SK-N-SH treated with all-trans-retinoic acid at 6 μM for 48 hours (cell line): ENCODE measurements around the gene CCDC196.

ENCODE experiments used
- ATAC-seq: fragments of 200-7000 bp; cut with Tn5 transposase; 3 replicates; pipeline ENCODE4 v1.9.1; 2020; ENCODE audit warnings: mild to moderate bottlenecking, moderate library complexity
- ARNTL ChIP-seq: fragments of 450-650 bp; formaldehyde crosslinking; IDR thresholded peaks from 2 replicates; pipeline ENCODE4 v1.5.0; 2020; ENCODE audit warnings: low read depth, mild to moderate bottlenecking, moderate library complexity, borderline replicate concordance
- BACH2 ChIP-seq: fragments of 250-450 bp; sonication (Bioruptor Pico); IDR thresholded peaks from 2 replicates; pipeline ENCODE4 v1.9.0; 2021; ENCODE audit warnings: mild to moderate bottlenecking, borderline replicate concordance
- CSDC2 ChIP-seq: fragments of 250-450 bp; sonication (Bioruptor Pico); IDR thresholded peaks from 2 replicates; pipeline ENCODE4 v1.5.0; 2020; ENCODE audit warnings: mild to moderate bottlenecking, moderate library complexity
- CSRNP3 ChIP-seq: fragments of 250-450 bp; sonication (Bioruptor Pico); IDR thresholded peaks from 2 replicates; pipeline ENCODE4 v1.5.1; 2021; ENCODE audit warnings: mild to moderate bottlenecking, moderate library complexity
- ESRRG ChIP-seq: fragments of 250-450 bp; sonication (Bioruptor Pico); IDR thresholded peaks from 2 replicates; pipeline ENCODE4 v1.6.1; 2021; ENCODE audit warnings: mild to moderate bottlenecking
- GLIS3 ChIP-seq: fragments of 250-450 bp; sonication (Bioruptor Pico); IDR thresholded peaks from 2 replicates; pipeline ENCODE4 v1.5.0; 2020; ENCODE audit warnings: mild to moderate bottlenecking, moderate library complexity
- ISL1 ChIP-seq: fragments of 250-450 bp; sonication (Bioruptor Pico); IDR thresholded peaks from 2 replicates; pipeline ENCODE4 v2.1.2; 2022; ENCODE audit warnings: mild to moderate bottlenecking, moderate library complexity
- OSR1 ChIP-seq: fragments of 250-450 bp; sonication (Bioruptor Pico); IDR thresholded peaks from 2 replicates; pipeline ENCODE4 v1.8.0; 2022; ENCODE audit warnings: moderate library complexity, mild to moderate bottlenecking, inconsistent platforms
- PATZ1 ChIP-seq: fragments of 250-450 bp; sonication (Bioruptor Pico); IDR thresholded peaks from 2 replicates; pipeline ENCODE4 v1.8.0; 2020; ENCODE audit warnings: mild to moderate bottlenecking, moderate library complexity, borderline replicate concordance
- RARB ChIP-seq: fragments of 250-450 bp; sonication (Bioruptor Pico); IDR thresholded peaks from 2 replicates; pipeline ENCODE4 v1.8.0; 2021; ENCODE audit warnings: mild to moderate bottlenecking, moderate library complexity
- SNAI2 ChIP-seq: fragments of 250-450 bp; sonication (Bioruptor Pico); IDR thresholded peaks from 2 replicates; pipeline ENCODE4 v1.5.0; 2020; ENCODE audit warnings: mild to moderate bottlenecking, moderate library complexity
- TCF4 ChIP-seq: fragments of 250-450 bp; sonication (Bioruptor Pico); IDR thresholded peaks from 2 replicates; pipeline ENCODE4 v1.8.0; 2021; ENCODE audit warnings: mild to moderate bottlenecking, moderate library complexity, borderline replicate concordance
- TOX ChIP-seq: fragments of 250-450 bp; sonication (Bioruptor Pico); IDR thresholded peaks from 2 replicates; pipeline ENCODE4 v1.8.0; 2021; ENCODE audit warnings: mild to moderate bottlenecking, moderate library complexity, borderline replicate concordance
- ZC3H10 ChIP-seq: fragments of 250-450 bp; sonication (Bioruptor Pico); IDR thresholded peaks from 2 replicates; pipeline ENCODE4 v1.5.1; 2021; ENCODE audit warnings: mild to moderate bottlenecking, moderate library complexity
- ZFP3 ChIP-seq: fragments of 250-450 bp; sonication (Bioruptor Pico); IDR thresholded peaks from 2 replicates; pipeline ENCODE4 v1.5.0; 2020; ENCODE audit warnings: mild to moderate bottlenecking, moderate library complexity
- ZFP30 ChIP-seq: fragments of 450-650 bp; formaldehyde crosslinking; IDR thresholded peaks from 2 replicates; pipeline ENCODE4 v1.5.0; 2022; ENCODE audit warnings: mild to moderate bottlenecking, moderate library complexity
- ZNF565 ChIP-seq: fragments of 450-650 bp; formaldehyde crosslinking; conservative IDR thresholded peaks from 2 replicates; pipeline ENCODE4 v1.5.0; 2020; ENCODE audit warnings: low read depth, mild to moderate bottlenecking, moderate library complexity
- ZNF70 ChIP-seq: fragments of 450-650 bp; formaldehyde crosslinking; IDR thresholded peaks from 2 replicates; pipeline ENCODE4 v1.5.0; 2020; ENCODE audit warnings: mild to moderate bottlenecking, moderate library complexity
- ZNF8 ChIP-seq: fragments of 450-650 bp; formaldehyde crosslinking; IDR thresholded peaks from 2 replicates; pipeline ENCODE4 v1.5.0; 2020; ENCODE audit warnings: mild to moderate bottlenecking, moderate library complexity
- TF ChIP-seq, protein P1 (sequence below): fragments of 250-450 bp; sonication (Bioruptor Pico); IDR thresholded peaks from 2 replicates; pipeline ENCODE4 v1.8.0; 2021; ENCODE audit warnings: low read depth, mild to moderate bottlenecking, moderate library complexity, borderline replicate concordance
- TF ChIP-seq, protein P2 (sequence below): fragments of 250-450 bp; sonication (Bioruptor Pico); IDR thresholded peaks from 2 replicates; pipeline ENCODE4 v1.5.1; 2020; ENCODE audit warnings: low read depth, mild to moderate bottlenecking, moderate library complexity

The CCDC196 gene

GRCh38 chr14:66507722-66508546 is 21.8 kb downstream of the CCDC196 start, which contains the start of gene GPHN:
TSS of gene GPHN (plus strand) at chr14:66508147.
- TF ChIP-seq OSR1 (CRISPR knock-in tag) (no peak), CSRNP3 (CRISPR knock-in tag) (no peak), RARB (CRISPR knock-in tag) (no peak), ZNF565 (CRISPR knock-in tag) (no peak), CSDC2 (no peak), SNAI2 (no peak), TCF4 (CRISPR knock-in tag) (no peak), ZNF8 (CRISPR knock-in tag) (no peak), ISL1 (CRISPR knock-in tag) (no peak), ZC3H10 (no peak), ZNF70 (CRISPR knock-in tag) (no peak), GLIS3 (no peak), TOX (CRISPR knock-in tag) (no peak), ESRRG (no peak), ARNTL (CRISPR knock-in tag) (no peak)
- TF ChIP-seq, protein P1, sequence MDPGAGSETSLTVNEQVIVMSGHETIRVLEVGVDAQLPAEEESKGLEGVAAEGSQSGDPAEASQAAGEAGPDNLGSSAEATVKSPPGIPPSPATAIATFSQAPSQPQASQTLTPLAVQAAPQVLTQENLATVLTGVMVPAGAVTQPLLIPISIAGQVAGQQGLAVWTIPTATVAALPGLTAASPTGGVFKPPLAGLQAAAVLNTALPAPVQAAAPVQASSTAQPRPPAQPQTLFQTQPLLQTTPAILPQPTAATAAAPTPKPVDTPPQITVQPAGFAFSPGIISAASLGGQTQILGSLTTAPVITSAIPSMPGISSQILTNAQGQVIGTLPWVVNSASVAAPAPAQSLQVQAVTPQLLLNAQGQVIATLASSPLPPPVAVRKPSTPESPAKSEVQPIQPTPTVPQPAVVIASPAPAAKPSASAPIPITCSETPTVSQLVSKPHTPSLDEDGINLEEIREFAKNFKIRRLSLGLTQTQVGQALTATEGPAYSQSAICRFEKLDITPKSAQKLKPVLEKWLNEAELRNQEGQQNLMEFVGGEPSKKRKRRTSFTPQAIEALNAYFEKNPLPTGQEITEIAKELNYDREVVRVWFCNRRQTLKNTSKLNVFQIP (CRISPR knock-in tag): no peak
- TF ChIP-seq, protein P2, sequence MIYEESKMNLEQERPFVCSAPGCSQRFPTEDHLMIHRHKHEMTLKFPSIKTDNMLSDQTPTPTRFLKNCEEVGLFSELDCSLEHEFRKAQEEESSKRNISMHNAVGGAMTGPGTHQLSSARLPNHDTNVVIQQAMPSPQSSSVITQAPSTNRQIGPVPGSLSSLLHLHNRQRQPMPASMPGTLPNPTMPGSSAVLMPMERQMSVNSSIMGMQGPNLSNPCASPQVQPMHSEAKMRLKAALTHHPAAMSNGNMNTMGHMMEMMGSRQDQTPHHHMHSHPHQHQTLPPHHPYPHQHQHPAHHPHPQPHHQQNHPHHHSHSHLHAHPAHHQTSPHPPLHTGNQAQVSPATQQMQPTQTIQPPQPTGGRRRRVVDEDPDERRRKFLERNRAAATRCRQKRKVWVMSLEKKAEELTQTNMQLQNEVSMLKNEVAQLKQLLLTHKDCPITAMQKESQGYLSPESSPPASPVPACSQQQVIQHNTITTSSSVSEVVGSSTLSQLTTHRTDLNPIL (CRISPR knock-in tag): no peak

DNA sequence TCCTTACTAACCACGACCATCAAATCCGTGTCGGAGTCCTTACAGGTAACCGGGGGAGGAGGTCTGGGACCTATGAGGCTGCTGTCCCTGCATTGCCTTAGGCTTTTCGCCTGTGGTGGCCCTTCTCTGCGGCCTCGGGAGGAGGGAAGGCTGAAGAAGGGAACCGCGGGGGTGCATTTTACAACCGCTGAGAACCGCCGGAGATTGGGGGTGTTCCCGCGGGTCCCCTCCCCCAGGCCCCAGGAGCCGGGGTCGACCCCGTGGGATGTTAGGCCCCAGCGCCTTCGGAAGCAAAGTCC is 22.3 kb downstream of the CCDC196 start:
- TF ChIP-seq CSDC2: no peak
- no peak for TF ChIP-seq ZFP3 (CRISPR knock-in tag)
- TF ChIP-seq OSR1 (CRISPR knock-in tag): no peak
- no peak for TF ChIP-seq RARB (CRISPR knock-in tag)
- TF ChIP-seq ZNF565 (CRISPR knock-in tag): no peak
- TF ChIP-seq, protein P1 (CRISPR knock-in tag): no peak
- no peak for TF ChIP-seq ZFP30 (CRISPR knock-in tag)
- no peak for TF ChIP-seq PATZ1 (CRISPR knock-in tag)
- no peak for TF ChIP-seq BACH2
- TF ChIP-seq SNAI2: no peak
- TF ChIP-seq, protein P2 (CRISPR knock-in tag): no peak
- TF ChIP-seq ISL1 (CRISPR knock-in tag): no peak
- TF ChIP-seq GLIS3: no peak
- no peak for TF ChIP-seq TOX (CRISPR knock-in tag)
- TF ChIP-seq ESRRG: no peak
- ATAC-seq: no peak

More at GRCh38 chr14:66507722-66508546, 21.8 kb downstream of the CCDC196 start, which contains the start of gene GPHN:
- peak; percentile 97 for ATAC-seq
